ENCODE results near the gene PIK3C2B.

The PIK3C2B gene

GRCh38 chr1:204446413-204447111, 48.0 kb downstream of the PIK3C2B start:
- DNase-seq (ENCODE audit: low read depth): peak; percentile 73
- H3K4me3 ChIP-seq (ENCODE audit: low read depth, low read length): no peak overlapping the region
- TF ChIP-seq, protein P1, sequence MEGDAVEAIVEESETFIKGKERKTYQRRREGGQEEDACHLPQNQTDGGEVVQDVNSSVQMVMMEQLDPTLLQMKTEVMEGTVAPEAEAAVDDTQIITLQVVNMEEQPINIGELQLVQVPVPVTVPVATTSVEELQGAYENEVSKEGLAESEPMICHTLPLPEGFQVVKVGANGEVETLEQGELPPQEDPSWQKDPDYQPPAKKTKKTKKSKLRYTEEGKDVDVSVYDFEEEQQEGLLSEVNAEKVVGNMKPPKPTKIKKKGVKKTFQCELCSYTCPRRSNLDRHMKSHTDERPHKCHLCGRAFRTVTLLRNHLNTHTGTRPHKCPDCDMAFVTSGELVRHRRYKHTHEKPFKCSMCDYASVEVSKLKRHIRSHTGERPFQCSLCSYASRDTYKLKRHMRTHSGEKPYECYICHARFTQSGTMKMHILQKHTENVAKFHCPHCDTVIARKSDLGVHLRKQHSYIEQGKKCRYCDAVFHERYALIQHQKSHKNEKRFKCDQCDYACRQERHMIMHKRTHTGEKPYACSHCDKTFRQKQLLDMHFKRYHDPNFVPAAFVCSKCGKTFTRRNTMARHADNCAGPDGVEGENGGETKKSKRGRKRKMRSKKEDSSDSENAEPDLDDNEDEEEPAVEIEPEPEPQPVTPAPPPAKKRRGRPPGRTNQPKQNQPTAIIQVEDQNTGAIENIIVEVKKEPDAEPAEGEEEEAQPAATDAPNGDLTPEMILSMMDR (conservative IDR thresholded peaks at IDR 0.05; ENCODE audit: low read depth, low read length): peak; percentile 89

GRCh38 chr1:204445860-204446412, 48.7 kb downstream of the PIK3C2B start:
- DNase-seq (ENCODE audit: low read depth): peak; percentile 40
- TF ChIP-seq, protein P1 (conservative IDR thresholded peaks at IDR 0.05; ENCODE audit: low read depth, low read length): peak; percentile 76
- no peak overlapping the region for H3K4me3 ChIP-seq (ENCODE audit: low read depth, low read length)

Data from choroid plexus epithelial cell (primary cell).